Mesenchymal stem cell (in vitro differentiated cells and primary cell): ENCODE measurements around the gene GRM1.
A peak's percentile ranks its signal among the peaks of the same experiment; 100 is the strongest.

ENCODE experiments used
- DNase-seq: peaks from one replicate; pipeline ENCODE4 v3.0.0-alpha.2; 2013
- H2AFZ ChIP-seq: one replicate; pipeline ENCODE4 v1.6.1; 2013; ENCODE audit warnings: low read depth, mild to moderate bottlenecking, control low read depth, inconsistent platforms, low read length, moderate library complexity
- H2AK5ac ChIP-seq: 2 replicates; pipeline ENCODE4 v1.6.1; 2013; ENCODE audit warnings: low read length, moderate library complexity, mild to moderate bottlenecking, inconsistent platforms; ENCODE audit not compliant: severe bottlenecking
- H2BK120ac ChIP-seq: one replicate; pipeline ENCODE4 v1.6.1; 2013; ENCODE audit warnings: low read depth, mild to moderate bottlenecking, inconsistent platforms, low read length, moderate library complexity
- H2BK12ac ChIP-seq, 2 experiments: one replicate each; pipeline ENCODE4 v1.6.1; 2013; ENCODE audit warnings: inconsistent platforms in 2 of 2, low read length in 2 of 2, mild to moderate bottlenecking in 2 of 2, moderate library complexity in 2 of 2, control low read depth in 1 of 2
- H2BK15ac ChIP-seq: one replicate; pipeline ENCODE4 v1.6.1; 2013; ENCODE audit warnings: mild to moderate bottlenecking, low read depth, inconsistent platforms; ENCODE audit not compliant: poor library complexity, severe bottlenecking
- H2BK5ac ChIP-seq: 2 replicates; pipeline ENCODE4 v1.6.1; 2013; ENCODE audit warnings: low read depth, mild to moderate bottlenecking, low read length, control low read depth, inconsistent platforms; ENCODE audit not compliant: poor library complexity, severe bottlenecking
- H3K14ac ChIP-seq, 2 experiments: one replicate each; pipeline ENCODE4 v1.6.1; 2013; ENCODE audit warnings: inconsistent platforms in 2 of 2, low read length in 2 of 2, control low read depth in 1 of 2, mild to moderate bottlenecking in 1 of 2, moderate library complexity in 1 of 2
- H3K18ac ChIP-seq, 2 experiments: one replicate each; pipeline ENCODE4 v1.6.1; 2013; ENCODE audit warnings: inconsistent platforms in 2 of 2, low read length in 2 of 2, control low read depth in 1 of 2, low read depth in 1 of 2, mild to moderate bottlenecking in 1 of 2
- H3K23ac ChIP-seq, 2 experiments: one replicate each; pipeline ENCODE4 v1.6.1; 2013; ENCODE audit warnings: inconsistent platforms in 2 of 2, low read length in 2 of 2, mild to moderate bottlenecking in 2 of 2, moderate library complexity in 2 of 2, control low read depth in 1 of 2
- H3K27ac ChIP-seq: 2 replicates; pipeline ENCODE4 v1.5.1; 2013; ENCODE audit warnings: mild to moderate bottlenecking, moderate library complexity, low read length, control low read depth, inconsistent platforms; ENCODE audit not compliant: poor library complexity, severe bottlenecking
- H3K27me3 ChIP-seq, 2 experiments: 2 replicates each; pipeline versions ENCODE4 v1.6.1 to v1.7.0; 2013; ENCODE audit warnings: low read length in 2 of 2, mild to moderate bottlenecking in 2 of 2, moderate library complexity in 2 of 2, control low read depth in 1 of 2, inconsistent platforms in 1 of 2; ENCODE audit not compliant: control insufficient read depth in 1 of 2, insufficient read depth in 1 of 2
- H3K36me3 ChIP-seq, 2 experiments: 2 replicates each; pipeline versions ENCODE4 v1.6.1 to v1.7.0; 2013; ENCODE audit warnings: low read length in 2 of 2, control low read depth in 1 of 2, inconsistent platforms in 1 of 2, low read depth in 1 of 2, mild to moderate bottlenecking in 1 of 2; ENCODE audit not compliant: insufficient read depth in 2 of 2, control insufficient read depth in 1 of 2
- H3K4ac ChIP-seq, 2 experiments: one replicate each; pipeline ENCODE4 v1.6.1; 2013; ENCODE audit warnings: inconsistent platforms in 2 of 2, low read length in 2 of 2, mild to moderate bottlenecking in 2 of 2, moderate library complexity in 2 of 2, control low read depth in 1 of 2, low read depth in 1 of 2
- H3K4me1 ChIP-seq: 2 replicates; pipeline ENCODE4 v1.6.1; 2013; ENCODE audit warnings: low read depth, low read length, control low read depth; ENCODE audit not compliant: control insufficient read depth, insufficient read depth
- H3K4me2 ChIP-seq: 2 replicates; pipeline ENCODE4 v1.6.1; 2013; ENCODE audit warnings: low read length, mild to moderate bottlenecking, inconsistent platforms; ENCODE audit not compliant: poor library complexity, severe bottlenecking
- H3K4me3 ChIP-seq, 2 experiments: 2 replicates each; pipeline versions ENCODE4 v1.5.1 to v1.7.0; 2013; ENCODE audit warnings: low read length in 2 of 2, mild to moderate bottlenecking in 2 of 2, control low read depth in 1 of 2, low read depth in 1 of 2; ENCODE audit not compliant: insufficient read depth in 1 of 2
- H3K79me1 ChIP-seq: replicated peaks from 2 replicates; pipeline ENCODE4 v1.6.1; 2013; ENCODE audit warnings: mild to moderate bottlenecking, control low read depth, low read length, inconsistent platforms; ENCODE audit not compliant: poor library complexity, severe bottlenecking
- H3K9ac ChIP-seq: 2 replicates; pipeline ENCODE4 v1.7.0; 2013; ENCODE audit warnings: mild to moderate bottlenecking, low read length, moderate library complexity
- H3K9me3 ChIP-seq: 2 replicates; pipeline ENCODE4 v1.7.0; 2013; ENCODE audit warnings: mild to moderate bottlenecking, low read length; ENCODE audit not compliant: control insufficient read depth
- H4K8ac ChIP-seq: one replicate; pipeline ENCODE4 v1.6.1; 2013; ENCODE audit warnings: inconsistent platforms, mild to moderate bottlenecking, low read length, moderate library complexity
- H4K91ac ChIP-seq: one replicate; pipeline ENCODE4 v1.6.1; 2013; ENCODE audit warnings: mild to moderate bottlenecking, low read length, inconsistent platforms
- WGBS: methylation state at CpG from one replicate; pipeline ENCODE4 v1.1.7; 2013; ENCODE audit warnings: mixed read lengths; 5-methylcytosine and 5-hydroxymethylcytosine counted together

GRM1 gene

GRCh38 chr6:146331013-146331412 is 302.2 kb downstream of the GRM1 start:
- H4K91ac ChIP-seq, result peak overlapping the region; percentile 27
- H3K4me2 ChIP-seq, result no peak overlapping the region
- no peak overlapping the region for H2AFZ ChIP-seq
- no peak overlapping the region for H2AK5ac ChIP-seq
- H2BK15ac ChIP-seq, result no peak overlapping the region
- no peak overlapping the region for H3K27ac ChIP-seq
- H3K4me1 ChIP-seq, result no peaks in the 10 kb centered on the region
- no peak overlapping the region for H3K18ac ChIP-seq
- H3K23ac ChIP-seq, result no peak overlapping the region
- no peak for DNase-seq
- no peak overlapping the region for H3K4me3 ChIP-seq
- no peak overlapping the region for H4K8ac ChIP-seq
- no peak overlapping the region for H3K9ac ChIP-seq
- H2BK5ac ChIP-seq, result no peak overlapping the region
- H3K14ac ChIP-seq, result no peak overlapping the region
- 55% methylated on average over 3 of the region's 3 CpGs for WGBS
- no peaks in the 10 kb centered on the region for H3K9me3 ChIP-seq
- H2BK12ac ChIP-seq, result no peak overlapping the region
- no peaks in the 10 kb centered on the region for H3K27me3 ChIP-seq
- no peaks in the 10 kb centered on the region for H3K79me1 ChIP-seq
- no peak overlapping the region for H3K4ac ChIP-seq
- no peaks in the 10 kb centered on the region for H3K36me3 ChIP-seq
- H2BK120ac ChIP-seq, result no peak overlapping the region

- H3K18ac ChIP-seq, result no peak overlapping the region
- no peaks in the 10 kb centered on the region for H3K79me1 ChIP-seq
- WGBS, result no CpG with 5 or more reads among the region's 2 CpGs
Measured at GRCh38 chr6:146335336-146335735, 306.5 kb downstream of the GRM1 start.

GRCh38 chr6:146336191-146336590 is 307.3 kb downstream of the GRM1 start:
- no peaks in the 10 kb centered on the region for H3K9me3 ChIP-seq

More at GRCh38 chr6:146335336-146335735, 306.5 kb downstream of the GRM1 start:
- Histone ChIP-seq H2AK5ac (no peak overlapping the region), H4K8ac (no peak overlapping the region), H3K4me3 (no peak overlapping the region), H3K9ac (no peak overlapping the region), H3K14ac (no peak overlapping the region), H2BK12ac (no peak overlapping the region), H2BK5ac (no peak overlapping the region), H3K36me3 (no peaks in the 10 kb centered on the region), H3K4ac (no peak overlapping the region), H3K4me2 (no peak overlapping the region), H2BK120ac (no peak overlapping the region), H4K91ac (no peak overlapping the region), H3K27ac (no peak overlapping the region), H2AFZ (no peak overlapping the region), H3K23ac (no peak overlapping the region), H3K9me3 (no peaks in the 10 kb centered on the region), H3K4me1 (no peaks in the 10 kb centered on the region), H3K27me3 (no peaks in the 10 kb centered on the region), H2BK15ac (no peak overlapping the region)
- no peak for DNase-seq

GRCh38 chr6:146337376-146337775 is 308.5 kb downstream of the GRM1 start:
- Histone ChIP-seq H3K9ac (peak overlapping the region; percentile 45), H3K4me1 (no peaks in the 10 kb centered on the region), H2BK120ac (no peak overlapping the region), H2AK5ac (no peak overlapping the region), H3K14ac (no peak overlapping the region), H2BK15ac (no peak overlapping the region), H3K4me2 (no peak overlapping the region), H3K9me3 (no peaks in the 10 kb centered on the region), H3K4me3 (no peak overlapping the region), H3K79me1 (no peaks in the 10 kb centered on the region), H3K4ac (no peak overlapping the region), H4K91ac (no peak overlapping the region), H2BK5ac (no peak overlapping the region), H4K8ac (no peak overlapping the region), H2AFZ (no peak overlapping the region), H3K27me3 (no peaks in the 10 kb centered on the region), H3K36me3 (no peaks in the 10 kb centered on the region), H3K23ac (no peak overlapping the region), H2BK12ac (no peak overlapping the region), H3K18ac (no peak overlapping the region), H3K27ac (no peak overlapping the region)
- 92% methylated on average over 3 of the region's 4 CpGs for WGBS
- no peak for DNase-seq

More at GRCh38 chr6:146336191-146336590, 307.3 kb downstream of the GRM1 start:
- 50% methylated on average over 3 of the region's 3 CpGs for WGBS
- Histone ChIP-seq H3K4ac (no peak overlapping the region), H3K18ac (no peak overlapping the region), H2AK5ac (no peak overlapping the region), H2BK5ac (no peak overlapping the region), H2BK15ac (no peak overlapping the region), H4K91ac (no peak overlapping the region), H2BK12ac (no peak overlapping the region), H4K8ac (no peak overlapping the region), H3K27ac (no peak overlapping the region), H3K14ac (no peak overlapping the region), H3K4me1 (no peaks in the 10 kb centered on the region), H3K4me2 (no peak overlapping the region), H3K79me1 (no peaks in the 10 kb centered on the region), H3K27me3 (no peaks in the 10 kb centered on the region), H2AFZ (no peak overlapping the region), H3K23ac (no peak overlapping the region), H3K4me3 (no peak overlapping the region), H3K9ac (no peak overlapping the region), H2BK120ac (no peak overlapping the region), H3K36me3 (no peaks in the 10 kb centered on the region)
- peak; percentile 12 for DNase-seq
